Parietal lobe (tissue), 1 donor: ENCODE results near the gene DNAJA1. TPM values are rescaled to one million over a fixed set of nuclear protein-coding genes. Genes with fewer than 3 reads are reported as not detected.

ENCODE experiments used
- total RNA-seq: library from RNA; depleted of rRNA; stranded (reverse); fragments of >200 nt; gene quantifications from one replicate; pipeline ENCODE4 v1.2.3, GENCODE V29; 2014

DNAJA1 gene
- total RNA-seq, result 173 TPM

DNA sequence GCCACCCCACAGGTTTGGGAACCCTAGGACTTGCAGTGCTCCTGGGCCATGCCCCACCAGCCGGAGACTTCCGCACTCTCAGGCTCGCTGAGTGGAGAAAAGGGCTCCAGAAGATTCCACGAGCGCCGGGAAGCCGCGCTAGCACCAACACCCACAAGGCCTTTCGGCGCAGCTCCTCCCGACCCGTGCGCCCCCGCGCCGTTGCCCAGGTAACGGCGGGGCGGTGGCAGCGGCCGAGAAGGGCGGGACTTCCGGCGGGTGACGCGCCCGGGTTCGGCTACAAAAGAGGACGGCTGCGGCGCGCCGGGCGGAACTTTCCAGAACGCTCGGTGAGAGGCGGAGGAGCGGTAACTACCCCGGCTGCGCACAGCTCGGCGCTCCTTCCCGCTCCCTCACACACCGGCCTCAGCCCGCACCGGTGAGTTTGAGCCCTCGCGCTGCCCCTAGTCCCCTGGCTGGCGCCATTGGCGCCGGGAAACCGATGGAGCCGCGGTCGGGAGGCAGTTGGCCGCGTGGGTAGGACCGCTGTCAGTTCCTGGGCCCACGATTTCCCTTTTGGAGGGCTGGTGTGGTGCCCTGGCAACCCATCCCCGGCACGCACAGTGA, at the start of gene DNAJA1:
DNAJA1 (plus strand) TSS at position 308 of the 606 bp plus-strand sequence. CDS start 1,212 bp downstream, outside the sequence.

DNA sequence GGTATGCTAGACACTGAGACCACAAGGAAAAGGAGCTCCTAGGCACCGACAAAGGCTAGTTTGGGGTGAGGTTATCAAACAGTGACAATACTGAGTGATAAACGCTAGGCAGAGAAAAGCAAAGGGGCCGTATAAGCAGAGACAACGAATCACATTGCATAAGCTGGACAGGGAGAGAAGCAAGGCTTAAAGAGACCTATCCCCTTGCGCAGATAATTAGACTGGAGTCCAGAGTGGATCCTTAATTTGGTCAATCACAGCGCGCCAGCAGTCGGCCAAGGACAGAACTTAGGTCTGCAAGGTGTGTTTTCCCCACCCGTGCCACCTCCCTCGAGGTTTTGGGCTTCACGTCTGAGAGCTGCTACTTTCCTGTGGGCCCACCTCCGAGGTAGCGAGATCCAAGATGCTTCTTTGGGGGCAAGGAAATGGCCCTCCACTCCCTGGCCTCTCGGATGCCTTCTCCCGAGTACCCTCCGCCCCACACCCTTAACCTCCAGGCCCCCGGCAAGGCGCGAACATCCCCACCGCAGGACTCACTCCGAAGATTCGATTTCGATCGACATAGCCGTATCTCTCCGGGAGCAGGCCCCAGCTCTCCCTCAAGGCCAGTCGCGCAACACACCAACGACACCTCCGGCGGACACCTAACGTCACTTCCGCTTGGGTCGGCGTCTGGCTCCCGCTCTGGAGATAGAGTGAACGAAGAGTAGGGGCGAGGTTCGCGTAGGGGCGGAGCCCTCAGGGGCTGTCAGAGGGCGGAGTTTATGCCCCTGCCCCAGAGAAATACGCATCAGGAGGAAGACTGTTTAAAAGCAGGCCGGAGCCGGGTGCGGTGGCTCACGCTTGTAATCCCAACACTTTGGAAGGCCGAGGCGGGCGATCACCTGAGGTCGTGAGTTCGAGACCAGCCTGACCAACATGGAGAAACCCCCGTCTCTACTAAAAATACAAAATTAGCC, 51.3 kb downstream of the DNAJA1 start, which contains the start of gene SMU1:
SMU1 (minus strand) TSS at position 629 of the 959 bp plus-strand sequence; CDS start at position 563, 66 bp downstream.

Other genes starting within 250 kb of the DNAJA1 start
- gene TMEM215, start 241.7 kb upstream of the DNAJA1 start, total RNA-seq, result 0.31 TPM
- gene APTX, start 23.6 kb upstream of the DNAJA1 start, total RNA-seq, result 35.4 TPM
- 30.7 TPM for gene SMU1, start 51.4 kb downstream of the DNAJA1 start, total RNA-seq
- 2.2 TPM for gene B4GALT1, start 142.1 kb downstream of the DNAJA1 start, total RNA-seq
- not detected for gene SPINK4, start 214.9 kb downstream of the DNAJA1 start, total RNA-seq
- 34.4 TPM for gene BAG1, start 239.4 kb downstream of the DNAJA1 start, total RNA-seq
- 85.8 TPM for gene CHMP5, start 239.8 kb downstream of the DNAJA1 start, total RNA-seq